CD4-positive, alpha-beta T cell treated with Interleukin-1 beta for 1 hour (primary cell): Measurements from ENCODE around the gene MAP1LC3A.

Experiments
- DNase-seq, 2 donors: peaks; one replicate each; pipeline ENCODE4 v3.0.0-alpha.2; 2020 to 2022

The MAP1LC3A gene

DNA sequence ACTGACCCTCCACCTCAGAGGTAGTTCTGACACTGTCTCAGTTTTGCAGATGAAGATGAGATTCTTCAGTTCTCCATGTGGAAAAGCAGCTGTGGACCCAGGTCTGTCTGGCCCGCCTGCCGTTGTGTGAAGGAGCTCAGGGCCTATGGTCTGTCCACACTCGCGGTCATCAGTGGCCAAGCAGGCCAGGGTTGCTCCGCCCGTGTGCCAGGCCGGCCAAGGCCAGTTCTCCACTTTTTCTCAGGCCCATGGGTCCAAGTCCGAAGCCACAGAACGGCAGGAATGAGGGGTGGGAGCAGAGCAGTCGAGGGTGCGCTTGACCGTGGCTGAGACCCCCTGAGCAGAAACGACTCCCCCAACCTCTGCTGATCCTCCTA, 8.6 kb upstream of the MAP1LC3A start:
- DNase-seq, result no peak

DNA sequence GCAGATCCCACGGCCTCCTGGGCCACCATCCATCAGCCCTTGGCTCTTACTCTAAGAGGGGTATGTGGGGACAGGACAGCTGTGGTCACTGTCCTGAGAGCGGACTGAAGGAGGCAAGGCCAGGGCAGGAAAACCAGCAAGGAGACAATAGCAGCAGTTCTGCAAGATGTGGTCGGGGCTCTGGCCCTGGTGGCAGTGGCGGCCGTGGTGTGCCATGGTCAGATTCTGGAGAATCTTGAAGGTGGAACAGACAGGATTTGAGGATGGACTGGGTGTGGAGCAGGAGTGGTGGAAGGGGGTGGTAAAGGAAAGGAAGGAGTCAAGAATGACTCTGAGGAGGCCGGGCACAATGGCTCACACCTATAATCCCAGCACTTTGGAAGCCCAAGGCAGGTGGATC, 5.9 kb upstream of the MAP1LC3A start:
- DNase-seq, result no peak

DNA sequence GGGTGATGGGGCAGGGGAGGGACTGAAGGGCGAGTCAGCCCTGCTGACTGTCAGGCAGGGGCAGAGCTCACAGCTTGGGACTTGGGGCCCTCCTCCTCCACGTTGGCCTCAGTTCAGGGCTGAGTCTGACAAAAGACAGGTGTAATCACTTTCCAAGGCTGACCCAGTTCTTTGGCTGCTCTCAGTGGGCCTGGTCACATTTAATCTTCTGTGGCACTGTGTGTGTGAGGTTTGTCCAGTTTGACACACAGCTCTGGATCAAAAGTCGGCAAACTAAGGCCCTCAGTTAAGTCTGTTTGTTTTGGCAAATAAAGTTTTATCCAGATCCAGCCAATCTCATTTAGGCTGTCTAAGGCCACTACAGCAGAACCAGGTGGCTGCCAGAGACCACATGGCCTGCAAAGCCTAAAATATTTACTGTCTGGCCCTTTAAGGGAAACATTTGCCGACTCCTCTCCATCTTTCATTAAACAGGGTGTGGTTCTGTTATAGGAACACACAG, 5.1 kb upstream of the MAP1LC3A start:
- DNase-seq, result no peak

DNA sequence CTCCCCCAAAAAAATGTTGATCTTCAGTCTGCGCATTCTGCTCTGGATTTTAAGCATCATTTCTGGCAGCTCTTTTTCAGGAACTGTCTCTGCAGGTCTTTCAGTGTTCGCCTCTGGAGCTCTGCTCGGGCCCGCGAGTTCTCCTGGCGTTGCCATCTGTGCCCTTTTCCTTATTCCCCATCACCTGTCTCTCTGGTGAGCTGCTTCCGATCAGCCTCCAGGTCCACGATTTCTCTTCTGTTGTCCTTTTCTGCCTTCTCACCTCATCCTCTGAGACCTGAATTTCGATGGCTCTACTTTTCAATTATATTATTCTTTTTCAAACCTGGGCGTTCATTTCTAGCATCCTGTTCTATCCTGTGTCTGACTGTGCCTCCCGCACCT, 590 bp upstream of the MAP1LC3A start:
- no peak for DNase-seq

DNA sequence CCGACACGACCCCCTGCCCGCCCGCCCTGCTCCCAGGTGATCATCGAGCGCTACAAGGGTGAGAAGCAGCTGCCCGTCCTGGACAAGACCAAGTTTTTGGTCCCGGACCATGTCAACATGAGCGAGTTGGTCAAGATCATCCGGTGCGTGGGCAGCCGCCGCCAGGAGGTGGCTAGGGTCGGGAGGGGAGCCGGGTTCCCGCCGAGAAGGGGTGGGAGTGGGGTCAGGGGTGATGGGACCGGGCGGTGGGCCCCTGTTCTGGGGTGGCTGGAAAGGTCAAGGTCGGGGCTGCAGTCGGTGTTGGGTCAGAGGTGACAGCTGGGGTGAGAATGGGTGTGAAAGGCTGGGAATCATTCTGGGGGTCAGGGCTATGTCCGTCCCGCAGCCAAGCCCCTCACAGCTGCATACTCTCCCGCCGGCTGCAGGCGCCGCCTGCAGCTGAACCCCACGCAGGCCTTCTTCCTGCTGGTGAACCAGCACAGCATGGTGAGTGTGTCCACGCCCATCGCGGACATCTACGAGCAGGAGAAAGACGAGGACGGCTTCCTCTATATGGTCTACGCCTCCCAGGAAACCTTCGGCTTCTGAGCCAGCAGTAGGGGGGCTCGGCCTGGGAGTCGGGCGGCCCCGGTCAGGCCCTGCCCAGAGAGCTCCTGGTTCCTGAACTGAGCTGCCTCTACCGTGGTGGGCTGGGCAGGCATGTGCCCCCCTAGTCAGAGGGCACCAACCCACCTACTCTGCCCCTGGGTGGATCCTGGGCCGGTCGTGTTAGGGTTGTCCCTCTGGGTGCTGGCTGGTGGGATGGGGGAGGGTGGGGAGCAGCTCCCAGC, 1.0 kb downstream of the MAP1LC3A start:
- no peak for DNase-seq

DNA sequence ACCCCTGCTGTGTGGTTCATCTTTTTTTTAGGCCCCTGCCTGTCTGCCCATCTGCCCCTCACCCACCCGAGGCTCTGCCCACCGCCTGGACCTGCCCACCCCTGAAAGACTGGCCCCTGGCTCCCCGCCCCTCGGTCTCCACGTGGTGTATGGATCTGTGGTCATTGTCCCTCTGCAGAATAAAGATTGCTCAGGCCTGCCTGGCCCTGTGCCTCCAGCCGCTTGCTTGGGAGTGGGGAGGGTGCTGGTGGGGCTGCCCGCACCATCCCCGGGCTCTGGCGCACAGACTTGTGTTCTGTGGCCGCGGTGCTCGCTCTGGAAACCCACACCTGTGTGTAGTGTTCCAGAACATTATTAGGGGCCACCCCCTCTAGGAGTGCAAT, 1.6 kb downstream of the MAP1LC3A start:
- no peak for DNase-seq

DNA sequence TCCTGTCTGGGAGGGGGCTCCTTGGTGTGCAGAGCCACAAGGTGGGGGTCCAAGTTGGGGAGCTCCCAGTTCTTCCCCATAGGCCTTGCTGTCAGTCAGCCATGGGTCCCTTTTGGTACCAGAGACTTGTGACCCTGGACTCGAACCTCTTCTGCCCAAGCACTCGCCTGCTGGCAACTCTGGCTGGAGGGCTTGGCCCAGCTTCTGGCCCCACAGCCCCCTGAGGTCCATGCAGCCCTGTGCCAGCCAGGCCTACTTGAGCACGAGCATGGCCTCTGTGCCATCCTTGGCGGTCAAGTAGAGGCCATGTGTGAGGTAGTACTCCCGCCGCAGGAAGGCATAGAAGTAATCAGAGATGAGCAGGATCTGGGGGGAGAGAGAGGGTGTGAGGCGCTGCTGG, 2.1 kb downstream of the MAP1LC3A start:
- no peak for DNase-seq

DNA sequence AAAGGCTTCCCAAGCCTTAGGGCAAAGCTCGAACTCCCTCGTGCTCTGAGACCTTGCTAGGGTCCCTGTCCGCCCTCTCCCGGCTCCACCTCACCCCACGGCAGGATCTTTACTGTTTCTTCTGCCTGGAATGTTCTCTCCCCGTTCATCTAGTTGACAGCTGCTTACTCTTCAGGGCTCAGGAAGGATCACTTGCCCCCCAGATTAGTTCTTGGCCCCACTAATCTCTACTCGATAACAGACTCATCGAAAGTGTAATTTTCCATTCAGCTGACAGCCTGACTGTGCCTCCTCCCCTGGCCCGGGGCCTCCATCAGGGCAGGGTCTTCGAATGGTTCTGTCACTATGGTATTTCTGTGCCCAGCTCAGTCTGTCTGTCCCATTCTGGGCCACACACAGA, 3.1 kb downstream of the MAP1LC3A start:
- DNase-seq, result no peak

DNA sequence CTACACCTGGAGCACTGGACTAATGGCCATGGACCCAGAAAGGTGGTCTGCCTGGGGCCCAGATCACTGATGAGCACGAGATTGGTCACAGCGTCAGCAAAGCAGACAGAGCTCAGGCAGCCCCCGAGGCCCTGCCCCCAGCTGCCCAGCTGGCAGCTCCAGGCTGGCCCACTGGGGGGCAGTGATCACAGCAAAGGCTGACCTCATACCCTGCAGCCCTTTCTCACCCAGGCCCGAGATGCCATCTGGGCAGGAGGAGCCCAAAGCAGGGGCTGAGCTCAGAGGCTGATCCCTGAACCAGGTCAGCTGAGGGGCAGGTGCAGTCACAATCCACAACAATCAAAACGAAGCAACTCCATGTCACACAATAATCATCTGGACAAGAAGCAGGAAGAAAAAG, 4.1 kb downstream of the MAP1LC3A start:
- DNase-seq, result peak; percentile 23 to 36

DNA sequence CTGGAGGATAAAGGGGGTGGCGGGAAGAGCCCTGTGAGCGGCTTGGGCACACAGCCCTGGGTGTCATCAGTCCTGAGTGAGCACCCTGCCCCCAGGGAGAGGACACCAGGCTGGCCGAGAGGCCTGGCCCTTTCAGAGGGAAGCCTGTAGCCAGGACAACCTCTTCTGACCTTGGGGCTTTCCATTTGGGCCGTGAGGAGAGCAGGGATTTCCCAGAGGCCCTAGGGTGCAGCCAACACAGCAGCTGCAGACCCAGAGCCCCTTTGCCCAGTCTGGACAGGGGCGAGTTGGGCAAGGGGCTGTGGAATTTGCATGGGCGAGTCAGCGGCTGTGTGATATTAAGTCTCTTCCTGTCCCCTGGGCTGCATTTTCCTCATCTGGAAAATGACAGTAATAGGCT, 6.3 kb downstream of the MAP1LC3A start:
- DNase-seq, result no peak

DNA sequence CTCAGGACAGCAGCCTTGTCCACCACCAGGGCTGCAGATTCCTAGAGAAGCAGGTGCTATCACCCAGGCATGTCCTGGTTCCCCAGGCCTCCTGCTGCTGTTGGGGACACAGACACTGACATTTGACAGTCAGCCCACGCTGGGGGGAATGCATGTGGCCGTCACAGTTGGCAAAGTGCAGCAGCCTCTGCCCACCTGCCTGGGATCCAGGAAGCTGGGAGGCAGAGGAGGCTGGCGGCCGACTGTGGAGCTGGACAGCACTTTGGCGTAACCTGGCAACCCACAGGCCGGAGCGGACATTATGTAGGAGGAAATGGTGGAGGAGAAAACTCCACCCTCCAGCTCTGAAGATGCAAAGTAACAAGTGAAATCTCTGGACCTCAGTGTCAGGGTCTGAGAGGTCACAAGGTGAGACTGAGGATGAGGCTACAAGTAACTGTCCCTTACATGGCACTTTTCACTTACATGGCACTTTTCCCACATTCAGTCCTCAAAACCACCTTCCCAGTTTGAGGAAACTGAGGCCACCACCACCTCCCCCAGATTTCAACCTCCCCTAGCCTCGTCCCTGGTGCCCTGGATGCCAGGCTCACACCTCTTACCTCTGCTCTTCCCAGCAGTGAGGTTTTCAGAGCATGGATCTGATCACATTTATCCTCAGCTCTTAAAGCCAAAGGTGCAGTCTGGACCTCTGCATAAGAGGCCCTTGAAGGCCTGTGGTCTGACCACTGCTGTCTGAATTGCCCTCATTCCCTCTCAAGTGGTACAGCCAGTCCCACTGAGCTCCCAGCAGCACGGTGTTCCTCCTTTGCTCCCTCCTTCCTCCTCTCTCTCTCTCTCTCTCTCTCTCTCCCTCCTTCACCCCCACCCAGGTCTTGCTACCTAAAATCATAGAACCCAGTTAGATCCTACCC, 8.7 kb downstream of the MAP1LC3A start:
- no peak for DNase-seq

DNA sequence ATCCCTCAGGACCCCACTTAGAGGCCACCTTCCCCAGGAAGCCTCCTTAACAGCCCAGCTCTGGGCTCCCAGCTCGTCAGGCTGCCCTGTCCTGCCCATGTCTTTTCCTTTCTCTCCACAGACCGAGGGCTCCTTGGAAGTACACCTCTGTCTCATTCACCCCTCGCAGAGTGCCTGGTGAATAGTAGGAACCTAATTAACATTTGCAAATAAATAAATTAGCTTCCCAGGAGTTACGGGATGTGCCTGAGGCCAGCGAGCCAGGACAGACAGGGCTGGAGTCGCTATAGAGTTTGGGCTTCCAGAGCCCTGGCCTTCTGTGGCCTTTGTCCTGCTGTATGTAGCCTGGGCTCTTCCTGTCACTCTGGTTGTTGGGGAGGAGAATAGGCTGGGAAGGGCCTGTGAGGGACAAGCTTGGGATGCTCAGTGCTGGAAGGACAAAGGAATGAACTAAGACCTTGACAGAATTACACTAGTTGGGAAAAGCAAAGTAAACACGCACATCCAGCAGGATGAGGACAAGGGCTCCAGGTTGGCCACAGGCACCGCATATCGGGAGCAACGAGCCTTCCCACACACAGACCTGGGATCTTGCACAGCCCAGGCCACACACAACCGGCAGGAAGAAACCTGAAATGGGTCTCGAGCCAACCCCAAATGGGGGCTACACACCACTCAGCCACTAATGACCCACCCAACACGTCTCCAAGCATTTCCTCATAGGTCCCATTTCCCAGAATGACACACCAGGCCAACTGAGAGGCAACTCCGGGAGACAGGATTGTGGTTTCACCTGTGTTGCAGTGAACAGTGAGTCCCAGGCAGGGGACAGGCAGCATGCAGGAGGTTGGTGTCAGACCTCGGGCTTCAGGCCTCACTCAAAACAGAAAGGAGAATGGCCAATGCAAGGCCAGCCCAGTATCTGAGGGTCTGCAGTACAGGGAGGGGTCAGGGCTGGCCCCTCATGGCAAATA, 9.7 kb downstream of the MAP1LC3A start:
- DNase-seq, result no peak

DNA sequence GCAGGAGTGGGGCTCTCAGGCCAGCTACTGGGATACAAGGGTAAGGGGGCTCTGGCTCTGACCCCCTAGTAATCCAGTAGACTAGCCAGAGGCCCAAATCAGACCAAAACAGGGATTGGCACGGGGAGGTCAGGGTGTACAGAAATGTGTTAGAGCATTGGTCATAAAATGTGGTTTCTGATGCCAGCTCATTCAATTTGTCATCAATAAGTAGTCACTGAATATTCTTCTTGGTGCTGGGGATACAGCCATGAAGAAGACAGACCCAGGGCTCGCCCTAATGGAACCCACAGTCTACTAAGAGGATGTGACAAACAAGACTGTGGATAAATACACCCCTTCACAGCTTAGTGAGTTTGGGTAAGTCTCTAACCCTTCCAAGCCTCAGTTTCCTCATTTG, 11.1 kb downstream of the MAP1LC3A start:
- DNase-seq, result no peak

DNA sequence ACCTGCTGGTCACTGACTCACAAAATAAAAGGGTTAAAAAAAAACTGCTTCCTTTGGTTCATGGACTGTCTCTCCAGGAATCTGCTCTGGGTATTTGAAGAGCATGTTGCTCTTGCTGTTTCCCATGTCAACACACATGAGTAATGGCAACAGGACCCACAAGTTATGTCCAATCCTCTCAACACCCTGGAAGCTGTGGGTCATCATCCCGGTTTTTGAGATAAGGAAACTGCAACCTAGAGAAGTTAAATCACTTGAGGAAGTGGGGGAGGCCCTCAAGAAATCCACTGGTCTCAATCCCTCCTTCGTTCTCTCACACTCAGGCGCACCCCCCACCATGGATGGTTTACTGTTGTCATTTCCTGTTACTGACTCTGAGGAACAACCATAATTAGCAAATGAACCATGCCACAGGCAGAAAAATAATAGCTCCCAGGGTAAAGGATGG, 12.4 kb downstream of the MAP1LC3A start:
- no peak for DNase-seq

DNA sequence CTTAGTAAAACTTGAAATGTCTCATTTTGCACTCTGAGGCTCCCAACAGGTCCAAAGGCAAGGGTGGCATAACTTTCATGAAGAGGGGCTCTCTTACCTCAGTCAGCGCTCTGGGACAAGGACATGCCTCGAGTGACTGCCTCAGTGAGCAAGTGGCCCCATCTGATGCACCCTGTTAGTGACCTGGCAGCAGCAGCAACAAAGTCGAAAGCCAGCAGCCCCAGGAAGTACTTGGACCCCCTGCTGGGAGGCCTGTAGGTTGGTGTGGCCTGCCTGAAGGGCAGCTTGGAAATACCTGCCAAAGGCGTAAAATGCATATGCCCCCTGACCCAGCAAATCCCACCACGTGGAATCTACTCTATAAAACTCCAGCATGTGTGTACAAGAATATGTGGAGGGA, 13.2 kb downstream of the MAP1LC3A start:
- no peak for DNase-seq

DNA sequence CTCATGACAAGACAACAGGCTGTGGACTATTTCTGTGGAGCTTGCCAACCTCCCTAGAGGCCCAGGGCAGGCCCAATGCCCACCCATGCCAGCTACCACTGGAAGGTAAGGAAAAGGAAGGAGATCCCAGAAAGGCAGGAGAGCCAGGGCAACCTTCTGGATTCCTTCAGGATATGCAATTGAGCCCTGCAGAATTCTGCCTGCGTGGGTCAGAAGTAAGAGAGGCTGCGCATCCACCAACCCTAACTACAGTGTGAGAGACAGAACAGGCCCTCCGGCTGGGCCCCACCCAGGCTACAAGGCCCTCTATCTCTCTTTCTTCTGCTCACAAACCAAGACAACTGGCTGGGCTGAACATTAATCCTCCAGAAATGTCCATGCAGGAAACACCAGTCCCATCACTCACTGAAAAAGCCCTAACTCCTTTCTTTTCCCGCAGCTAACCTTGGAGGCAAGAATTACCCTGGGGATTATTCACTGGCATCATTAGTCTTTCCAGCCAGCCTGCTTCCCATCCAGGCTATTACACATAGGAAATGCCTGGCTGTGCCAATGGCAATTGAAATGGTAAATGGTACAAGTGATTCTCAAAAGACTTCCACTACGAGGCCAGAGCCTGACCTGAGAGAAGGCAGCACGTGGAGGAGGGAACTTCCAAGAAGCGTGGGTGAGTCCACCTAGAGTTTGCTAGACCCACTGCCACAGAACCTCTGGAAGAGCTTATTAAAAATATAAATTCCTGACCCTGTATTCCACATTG, 15.2 kb downstream of the MAP1LC3A start:
- no peak for DNase-seq

DNA sequence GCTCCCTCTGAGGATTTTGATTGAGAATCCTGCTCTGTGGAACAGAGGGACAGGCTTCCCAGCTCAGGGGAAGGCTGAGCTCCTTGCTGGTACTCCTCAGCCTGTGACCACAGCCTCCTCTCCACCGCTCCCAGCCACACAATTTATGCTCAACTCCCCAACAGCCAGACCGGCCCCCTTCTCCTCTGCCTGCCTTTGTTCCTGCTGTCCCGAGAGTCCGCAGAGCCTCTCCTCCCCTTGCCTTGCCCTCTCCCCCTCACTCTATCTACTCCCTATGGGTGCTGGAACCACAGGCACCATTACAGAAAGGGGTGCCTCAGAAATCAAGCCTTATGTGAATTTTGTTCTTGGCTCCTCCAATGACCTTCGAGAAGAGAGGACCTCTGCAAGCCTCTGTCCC, 15.9 kb downstream of the MAP1LC3A start:
- no peak for DNase-seq

DNA sequence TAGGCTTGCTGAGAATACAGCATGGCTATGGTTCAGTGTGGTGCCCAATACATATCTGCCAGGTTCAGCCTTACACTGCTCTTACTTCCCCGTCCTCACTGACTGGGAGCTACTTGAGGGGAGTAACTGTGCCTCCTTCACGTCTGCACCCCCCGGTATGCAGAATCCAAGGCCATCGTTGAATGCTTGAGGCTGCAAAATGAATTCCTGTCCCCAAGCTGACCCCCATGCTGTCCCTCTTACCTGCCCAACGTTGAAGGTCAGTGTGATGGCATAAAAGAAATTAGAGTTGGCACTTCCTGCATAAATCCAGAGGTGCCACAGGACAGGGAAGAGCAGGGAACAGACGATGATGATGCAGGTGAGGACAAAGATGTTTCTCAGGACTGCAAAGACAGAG, 16.3 kb downstream of the MAP1LC3A start:
- DNase-seq, result no peak

DNA sequence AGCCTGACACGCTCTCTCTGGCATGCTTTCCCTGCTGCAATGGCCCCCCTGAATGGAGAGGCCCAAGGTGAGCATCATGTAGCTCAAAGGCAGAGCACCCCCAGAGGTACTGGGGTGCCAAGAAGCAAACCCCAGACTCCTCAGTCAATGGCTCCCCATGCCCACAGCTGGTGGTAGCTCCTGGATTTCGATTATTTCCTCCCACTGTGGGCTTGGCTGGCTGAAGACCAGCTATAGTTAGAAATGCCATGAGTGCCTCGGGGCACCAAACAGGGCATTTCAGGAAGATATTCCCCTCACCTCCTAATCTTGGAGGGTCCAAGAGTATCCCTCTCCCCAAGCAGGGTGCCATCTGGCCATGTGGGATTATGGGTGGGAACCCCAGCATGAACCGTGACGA, 16.8 kb downstream of the MAP1LC3A start:
- DNase-seq, result no peak

DNA sequence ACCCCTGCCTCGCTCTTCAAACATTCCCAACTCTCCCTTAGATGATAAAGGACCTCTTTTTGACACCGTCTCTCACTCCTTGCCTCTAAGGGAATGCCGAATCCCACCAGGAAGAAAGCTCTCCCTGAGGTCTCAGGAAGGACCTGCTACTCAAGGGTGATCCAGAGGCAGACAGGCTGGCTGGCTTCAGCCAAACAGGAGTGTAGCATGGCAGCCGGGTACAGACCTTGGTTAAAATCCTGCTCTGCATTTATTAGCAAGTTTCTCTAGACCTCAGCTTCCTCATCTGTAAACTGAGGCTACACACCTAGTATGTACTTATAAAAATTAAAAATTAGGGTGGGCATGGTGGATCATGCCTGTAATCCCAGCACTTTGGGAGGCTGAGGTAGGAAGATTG, 17.2 kb downstream of the MAP1LC3A start:
- no peak for DNase-seq

DNA sequence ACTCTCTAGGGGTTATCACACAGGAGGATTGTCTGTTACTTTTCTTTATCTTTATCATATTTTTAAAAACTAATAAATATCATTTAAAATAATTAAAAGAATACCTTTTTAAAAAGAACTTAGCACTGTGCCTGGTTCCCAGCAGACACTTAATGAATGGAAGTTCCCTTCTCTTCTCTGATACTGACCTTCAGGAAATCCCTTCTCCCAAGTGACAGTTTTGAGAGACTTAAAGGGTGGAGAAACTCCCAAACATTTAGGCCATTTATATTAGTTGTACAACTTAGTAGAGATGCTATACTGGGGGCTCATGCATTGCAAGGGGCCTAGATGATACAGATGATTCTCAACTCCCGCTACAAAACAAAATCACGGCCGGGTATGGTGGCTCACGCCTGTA, 18.5 kb downstream of the MAP1LC3A start:
- no peak for DNase-seq

DNA sequence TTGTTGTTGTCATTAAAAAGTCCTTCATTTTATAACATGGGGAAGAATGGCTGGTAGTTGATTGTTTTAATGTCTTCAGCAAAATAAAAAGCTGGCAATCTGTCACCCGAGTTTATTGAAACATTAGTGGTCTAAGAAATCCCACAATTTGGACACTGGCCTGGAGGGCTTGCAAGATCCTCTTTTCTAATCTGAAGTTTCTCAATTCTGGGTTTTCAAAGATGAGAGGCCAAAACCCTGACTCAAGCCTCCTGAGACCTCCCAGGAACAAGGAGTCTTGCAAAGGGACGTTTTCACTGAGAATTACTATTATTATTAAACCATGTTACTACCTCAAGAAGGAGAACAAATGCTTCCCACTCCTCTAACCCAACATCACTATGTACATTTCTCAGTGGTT, 19.5 kb downstream of the MAP1LC3A start:
- DNase-seq, result no peak
